ENCODE measurements around the gene CTDP1. TPM values are rescaled to one million over a fixed set of nuclear protein-coding genes. Genes with fewer than 3 reads are reported as not detected.

The CTDP1 gene
- total RNA-seq, 2 donors from 2014 or later: 8.8 to 21.8 TPM

GRCh38 chr18:79755496-79756142 is 76.0 kb downstream of the CTDP1 start:
- H3K27me3 ChIP-seq: no peaks in the 10 kb centered on the region
- intact Hi-C loops (cut with DNase I): no loop called here
- H3K4me3 ChIP-seq: no peak overlapping the region
- H3K4me1 ChIP-seq: no peaks in the 10 kb centered on the region
- 95 to 96% methylated on average over 16 to 22 of the region's 31 CpGs for WGBS, 2 donors
- TF ChIP-seq CTCF (IDR thresholded peaks at IDR 0.05): no peak
- TF ChIP-seq POLR2A (IDR thresholded peaks at IDR 0.05): no peak
- H3K27ac ChIP-seq: no peak overlapping the region
- ATAC-seq: no peak
- no peaks in the 10 kb centered on the region for H3K9me3 ChIP-seq
- peak in 1 of 4 donors; percentile 5 for DNase-seq
- H3K36me3 ChIP-seq (replicated peaks in 1 of 2; ENCODE audit: insufficient read depth in 1 of 2, low read depth in 2 of 2): peaks cover 18% of the 10 kb centered on the region in 2 donors

- no peak for TF ChIP-seq POLR2A (IDR thresholded peaks at IDR 0.05)
- TF ChIP-seq CTCF (IDR thresholded peaks at IDR 0.05): no peak
- no peak overlapping the region for H3K27ac ChIP-seq
- H3K9me3 ChIP-seq: no peaks in the 10 kb centered on the region
- ATAC-seq: no peak
- no peak overlapping the region for H3K4me3 ChIP-seq
- DNase-seq: peak in 1 of 4 donors; percentile 3
- intact Hi-C loops (cut with DNase I): no loop called here
- H3K4me1 ChIP-seq: no peaks in the 10 kb centered on the region
- peaks cover 18% of the 10 kb centered on the region in 2 donors for H3K36me3 ChIP-seq (replicated peaks in 1 of 2; ENCODE audit: insufficient read depth in 1 of 2, low read depth in 2 of 2)
- 97 to 99% methylated on average over 9 to 10 of the region's 10 CpGs for WGBS, 2 donors
- no peaks in the 10 kb centered on the region for H3K27me3 ChIP-seq
Observed at GRCh38 chr18:79756143-79756500, 76.5 kb downstream of the CTDP1 start.

DNA sequence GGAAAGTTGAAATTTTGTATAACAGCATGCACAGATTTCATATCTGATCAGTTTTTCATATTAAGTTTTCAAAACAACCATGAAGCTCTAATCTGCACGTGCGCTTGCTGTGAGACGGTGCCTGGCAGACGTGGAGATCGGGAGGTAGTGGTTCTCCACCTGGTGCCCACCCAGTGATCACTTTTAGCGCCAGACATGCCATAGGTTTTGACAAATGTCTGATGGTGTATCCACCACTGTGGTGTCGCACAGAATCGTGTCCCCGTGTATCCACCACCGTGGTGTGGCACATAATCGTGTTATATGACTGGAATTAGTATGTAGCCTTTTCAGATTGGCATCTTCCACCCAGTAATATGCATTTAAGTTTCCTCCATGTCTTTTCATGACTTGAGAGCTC is 77.2 kb downstream of the CTDP1 start:
- no peaks in the 10 kb centered on the region for H3K4me1 ChIP-seq
- no peak overlapping the region for H3K4me3 ChIP-seq
- no peaks in the 10 kb centered on the region for H3K27me3 ChIP-seq
- no peak overlapping the region for H3K27ac ChIP-seq
- ATAC-seq (no peak), DNase-seq (no peak)
- peaks cover 18% of the 10 kb centered on the region in 2 donors for H3K36me3 ChIP-seq (replicated peaks in 1 of 2; ENCODE audit: insufficient read depth in 1 of 2, low read depth in 2 of 2)
- TF ChIP-seq POLR2A (IDR thresholded peaks at IDR 0.05): no peak
- no peak for TF ChIP-seq CTCF (IDR thresholded peaks at IDR 0.05)
- H3K9me3 ChIP-seq: peaks cover 0 to 4% (median 0%) of the 10 kb centered on the region in 3 donors
- intact Hi-C loops (cut with DNase I): no loop called here
- whole genome bisulfite sequencing, 2 donors: 94 to 96% methylated on average over 11 of the region's 11 CpGs

DNA sequence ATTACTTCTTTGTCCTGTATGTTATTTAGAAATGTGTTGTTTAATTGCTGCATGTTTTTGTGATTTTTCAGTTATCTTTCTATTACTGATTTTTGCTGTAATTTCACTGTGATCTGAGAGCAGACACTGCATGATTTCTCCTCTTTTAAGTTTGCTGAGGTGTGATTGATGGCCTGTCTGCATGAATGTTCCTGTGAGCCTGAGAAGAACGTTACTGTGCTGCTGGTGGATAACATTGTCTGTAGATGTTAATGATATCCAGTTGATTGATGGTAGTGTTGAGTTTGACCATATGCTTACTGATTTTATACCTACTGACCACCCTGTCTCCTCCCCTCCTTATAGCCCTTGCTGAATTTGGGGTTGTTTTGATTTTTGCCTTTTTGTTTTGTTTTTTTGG is 80.7 kb downstream of the CTDP1 start:
- no peaks in the 10 kb centered on the region for H3K27me3 ChIP-seq
- H3K4me1 ChIP-seq: no peaks in the 10 kb centered on the region
- WGBS, 2 donors: 3 to 13% methylated on average over 1 of the region's 1 CpG
- TF ChIP-seq CTCF (IDR thresholded peaks at IDR 0.05): no peak
- no peak for TF ChIP-seq POLR2A (IDR thresholded peaks at IDR 0.05)
- H3K36me3 ChIP-seq (replicated peaks in 1 of 2; ENCODE audit: insufficient read depth in 1 of 2, low read depth in 2 of 2): peaks cover 0 to 4% of the 10 kb centered on the region in 2 donors
- intact Hi-C loops (cut with DNase I): no loop called here
- H3K4me3 ChIP-seq: no peak overlapping the region
- H3K9me3 ChIP-seq: peaks cover 0 to 4% (median 0%) of the 10 kb centered on the region in 3 donors
- DNase-seq: no peak
- H3K27ac ChIP-seq: no peak overlapping the region
- no peak for ATAC-seq

GRCh38 chr18:79760881-79761280 is 81.3 kb downstream of the CTDP1 start:
- TF ChIP-seq POLR2A (IDR thresholded peaks at IDR 0.05) (no peak), CTCF (IDR thresholded peaks at IDR 0.05) (no peak)
- Histone ChIP-seq H3K27me3 (no peaks in the 10 kb centered on the region), H3K27ac (no peak overlapping the region), H3K9me3 (peaks cover 0 to 4% (median 0%) of the 10 kb centered on the region in 3 donors), H3K36me3 (replicated peaks in 1 of 2; ENCODE audit: insufficient read depth in 1 of 2, low read depth in 2 of 2) (peaks cover 0 to under 1% of the 10 kb centered on the region in 2 donors), H3K4me1 (no peaks in the 10 kb centered on the region), H3K4me3 (no peak overlapping the region)
- DNase-seq (no peak), ATAC-seq (no peak)
- 72 to 89% methylated on average over 1 of the region's 1 CpG for WGBS, 2 donors
- intact Hi-C loops (cut with DNase I): no loop called here

Measured in body of pancreas (tissue), 4 donors.